LNCaP clone FGC (cell line): Measurements from ENCODE around the gene IGFL4.
A peak's percentile ranks its signal among the peaks of the same experiment; 100 is the strongest.

ENCODE experiments used
- DNase-seq: peaks from one replicate; pipeline ENCODE4 v3.0.0-alpha.2; 2011; ENCODE audit warnings: low read depth
- H3K4me3 ChIP-seq: 2 replicates; pipeline ENCODE4 v1.5.1; 2011; ENCODE audit warnings: mild to moderate bottlenecking, low read depth, low read length, control low read depth
- TF ChIP-seq, protein P1 (sequence below): IDR thresholded peaks from 2 replicates; pipeline ENCODE4 v1.5.1; 2012; ENCODE audit warnings: mild to moderate bottlenecking; ENCODE audit not compliant: control insufficient read depth, insufficient read depth; ENCODE audit errors: extremely low read depth

The IGFL4 gene

DNA sequence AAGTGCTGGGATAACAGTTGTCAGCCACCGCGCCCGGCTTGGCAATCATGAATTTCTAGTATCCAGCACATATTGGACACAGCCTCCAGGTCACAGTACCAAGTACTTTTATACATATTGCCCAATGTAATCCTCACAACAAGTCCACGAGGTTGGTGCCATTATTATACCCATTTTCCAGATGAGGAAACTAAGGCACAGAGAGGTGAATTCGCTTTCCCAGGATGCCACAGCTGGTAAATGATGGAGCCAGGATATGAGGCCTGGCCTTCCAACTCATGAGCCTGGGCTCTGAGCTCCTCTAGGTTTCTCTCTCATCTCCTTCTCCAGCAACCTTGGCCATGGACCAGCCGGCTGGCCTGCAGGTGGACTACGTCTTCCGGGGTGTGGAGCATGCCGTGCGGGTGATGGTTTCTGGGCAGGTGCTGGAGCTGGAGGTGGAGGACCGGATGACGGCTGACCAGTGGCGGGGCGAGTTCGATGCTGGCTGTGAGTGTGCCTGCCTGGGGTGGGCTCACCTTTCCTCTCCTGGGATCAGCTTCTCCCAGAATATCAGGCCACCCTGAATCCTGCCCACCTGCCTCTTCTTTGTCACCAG is 38.0 kb downstream of the IGFL4 start:
- H3K4me3 ChIP-seq, result no peak overlapping the region
- no peak for DNase-seq
- TF ChIP-seq, protein P1, sequence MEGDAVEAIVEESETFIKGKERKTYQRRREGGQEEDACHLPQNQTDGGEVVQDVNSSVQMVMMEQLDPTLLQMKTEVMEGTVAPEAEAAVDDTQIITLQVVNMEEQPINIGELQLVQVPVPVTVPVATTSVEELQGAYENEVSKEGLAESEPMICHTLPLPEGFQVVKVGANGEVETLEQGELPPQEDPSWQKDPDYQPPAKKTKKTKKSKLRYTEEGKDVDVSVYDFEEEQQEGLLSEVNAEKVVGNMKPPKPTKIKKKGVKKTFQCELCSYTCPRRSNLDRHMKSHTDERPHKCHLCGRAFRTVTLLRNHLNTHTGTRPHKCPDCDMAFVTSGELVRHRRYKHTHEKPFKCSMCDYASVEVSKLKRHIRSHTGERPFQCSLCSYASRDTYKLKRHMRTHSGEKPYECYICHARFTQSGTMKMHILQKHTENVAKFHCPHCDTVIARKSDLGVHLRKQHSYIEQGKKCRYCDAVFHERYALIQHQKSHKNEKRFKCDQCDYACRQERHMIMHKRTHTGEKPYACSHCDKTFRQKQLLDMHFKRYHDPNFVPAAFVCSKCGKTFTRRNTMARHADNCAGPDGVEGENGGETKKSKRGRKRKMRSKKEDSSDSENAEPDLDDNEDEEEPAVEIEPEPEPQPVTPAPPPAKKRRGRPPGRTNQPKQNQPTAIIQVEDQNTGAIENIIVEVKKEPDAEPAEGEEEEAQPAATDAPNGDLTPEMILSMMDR, result no peak

DNA sequence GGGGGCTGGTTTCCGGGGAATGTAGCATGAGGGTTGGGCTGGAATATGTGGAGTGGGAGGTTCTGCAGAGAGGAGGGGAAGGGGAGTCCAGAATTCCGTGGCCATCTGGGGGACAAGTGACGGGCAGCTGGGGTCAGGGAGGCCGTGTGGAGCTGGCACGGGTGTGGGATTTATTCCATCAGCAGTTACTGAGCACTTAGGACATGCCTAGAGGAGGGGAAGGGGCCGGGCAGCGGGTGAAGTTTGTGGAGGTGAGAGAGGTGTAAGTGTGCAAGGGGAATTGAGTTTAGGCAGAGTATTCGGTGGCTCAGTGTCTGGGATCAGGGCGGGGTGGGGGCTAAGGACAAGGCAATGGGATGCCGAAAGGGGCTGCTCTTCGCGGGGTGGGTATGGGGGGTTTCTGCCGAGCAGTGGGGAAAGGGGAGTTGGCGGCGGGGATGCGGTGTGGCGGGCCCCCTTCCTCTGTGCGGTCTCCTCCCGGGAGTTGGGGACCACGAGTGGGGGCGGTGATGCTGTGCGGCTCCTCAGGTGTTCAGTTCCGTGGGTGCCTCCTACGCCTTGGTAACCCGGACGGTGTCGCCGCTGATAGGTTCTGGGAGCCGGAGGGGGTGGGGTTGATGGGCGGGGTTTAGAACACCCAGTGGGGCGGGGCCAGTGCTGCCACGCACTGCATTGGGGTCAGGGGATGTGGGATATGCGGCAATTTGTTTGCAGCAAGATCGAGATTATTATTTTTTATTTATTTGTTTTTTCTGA is 40.1 kb downstream of the IGFL4 start:
- H3K4me3 ChIP-seq, result no peak overlapping the region
- TF ChIP-seq, protein P1, result no peak
- no peak for DNase-seq

DNA sequence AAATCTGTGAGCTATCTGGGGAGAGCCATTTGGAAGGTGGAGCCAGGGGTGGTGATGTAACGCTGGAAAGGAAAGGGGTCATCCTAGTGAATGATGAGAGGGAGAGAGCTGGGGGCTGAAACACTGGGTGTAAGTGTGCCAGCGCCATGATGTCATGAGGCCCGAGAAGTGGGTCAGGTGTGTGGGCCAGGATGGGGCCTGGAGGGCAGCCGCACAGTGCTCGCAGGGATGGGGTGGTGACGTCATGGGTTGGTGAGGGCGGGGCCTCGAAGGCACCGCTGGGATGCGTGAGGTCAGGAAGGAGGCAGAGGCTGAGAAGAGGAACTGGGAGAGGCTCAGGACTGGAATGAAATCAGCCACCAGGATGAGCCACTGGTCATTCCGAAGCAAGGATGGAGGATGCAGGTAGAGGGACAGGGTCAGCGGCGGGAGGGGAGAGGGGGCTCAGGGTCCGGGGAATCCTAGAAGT is 41.1 kb downstream of the IGFL4 start:
- TF ChIP-seq, protein P1, result no peak
- no peak overlapping the region for H3K4me3 ChIP-seq

DNA sequence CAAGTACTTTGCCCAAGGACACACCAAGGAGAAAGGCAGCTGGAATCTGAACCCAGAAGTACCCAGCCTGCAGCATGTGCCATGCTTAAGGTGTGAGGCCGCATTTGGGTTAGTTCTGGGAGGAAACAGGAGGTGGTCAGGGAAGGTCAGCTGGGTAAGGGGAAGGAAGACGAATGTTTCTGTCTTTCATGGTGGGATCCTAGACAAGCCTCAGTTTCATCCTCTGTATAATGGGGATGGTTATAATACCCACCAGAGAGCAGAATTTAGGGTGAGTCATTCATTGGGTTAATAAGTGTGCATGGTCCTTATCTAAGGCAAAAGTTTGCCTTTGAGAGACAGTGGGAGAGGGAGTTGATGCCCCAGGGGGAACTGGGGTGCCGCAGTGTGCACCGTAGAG is 42.0 kb downstream of the IGFL4 start:
- TF ChIP-seq, protein P1, result no peak
- DNase-seq, result no peak
- no peak overlapping the region for H3K4me3 ChIP-seq

More for the DNA sequence above, 41.1 kb downstream of the IGFL4 start:
- DNase-seq, result no peak

DNA sequence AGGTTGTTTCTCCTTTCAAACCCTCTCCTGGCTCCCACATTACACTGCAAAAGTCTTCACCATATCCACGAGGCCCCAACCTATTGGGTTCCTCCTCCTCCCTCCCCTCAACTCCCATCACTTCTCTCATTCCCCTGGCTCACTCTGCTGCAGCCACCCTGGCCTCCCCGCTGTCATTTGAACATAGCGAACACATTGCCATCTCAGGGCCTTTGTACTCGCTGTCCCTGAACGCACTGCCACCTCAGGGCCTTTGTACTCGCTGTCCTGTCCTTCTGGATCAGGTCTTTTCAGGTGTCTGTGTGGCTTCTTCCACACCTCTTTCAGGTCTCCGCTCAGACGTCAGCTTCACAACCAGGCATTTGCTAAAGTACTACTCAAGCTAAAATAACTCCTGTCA is 43.9 kb downstream of the IGFL4 start:
- H3K4me3 ChIP-seq, result no peak overlapping the region
- TF ChIP-seq, protein P1, result no peak
- no peak for DNase-seq

DNA sequence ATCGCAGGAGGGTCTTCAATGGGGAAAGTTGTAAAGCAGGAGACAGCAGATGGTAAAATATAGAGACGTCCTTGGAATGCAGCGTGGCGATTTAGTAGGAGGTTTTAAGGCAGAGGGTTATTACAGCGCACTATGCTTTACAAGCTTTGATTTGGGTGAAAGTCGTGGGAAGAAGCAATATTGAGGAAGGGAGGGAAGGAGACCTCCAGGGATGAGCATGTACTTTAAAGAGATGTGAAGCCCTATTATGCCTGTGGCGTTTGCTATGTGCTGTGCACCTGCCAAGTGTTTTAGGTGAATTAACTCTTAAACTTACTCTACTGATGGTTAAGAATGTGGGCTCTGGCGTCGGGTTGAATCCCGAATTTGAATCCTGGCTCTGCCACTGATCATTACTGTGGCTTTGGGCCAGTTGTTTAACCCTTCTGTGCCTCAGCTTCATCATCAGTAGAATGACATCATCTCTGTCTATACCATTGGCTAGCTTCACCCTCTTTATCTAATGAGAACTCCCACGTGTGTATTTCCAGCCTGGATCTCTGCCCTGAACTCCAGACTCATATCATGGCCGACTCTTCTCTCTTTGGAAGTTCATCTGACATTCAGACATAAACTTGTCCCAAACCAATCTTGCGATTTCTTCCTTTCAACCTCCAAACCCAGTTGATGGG is 45.0 kb downstream of the IGFL4 start:
- DNase-seq, result no peak
- H3K4me3 ChIP-seq, result peak overlapping the region; percentile 75
- TF ChIP-seq, protein P1, result no peak
